ENCODE measurements around the gene S100A14. TPM values are rescaled to one million over a fixed set of nuclear protein-coding genes. Genes with fewer than 3 reads are reported as not detected.

The S100A14 gene
- total RNA-seq, 4 donors from 2014 or later, result 112 to 175 (median 132) TPM

GRCh38 chr1:153630384-153630783 is 14.3 kb upstream of the S100A14 start:
- TF ChIP-seq POLR2A (IDR thresholded peaks at IDR 0.05), result no peak
- no peak for TF ChIP-seq CTCF (IDR thresholded peaks at IDR 0.05)
- Histone ChIP-seq H3K9me3 (no peaks in the 10 kb centered on the region), H3K4me3 (replicated peaks in 1 of 3) (no peak overlapping the region), H3K36me3 (no peaks in the 10 kb centered on the region), H3K27ac (peak overlapping the region; percentile 96 to 99 (median 96)), H3K27me3 (no peaks in the 10 kb centered on the region), H3K4me1 (peaks cover 48 to 59% of the 10 kb centered on the region in 2 donors)
- WGBS, 2 donors, result 82 to 86% methylated on average over 6 to 7 of the region's 7 CpGs
- intact Hi-C loops (cut with DNase I), result no loop called here
- DNase-seq, result no peak

- Histone ChIP-seq H3K27ac (peak overlapping the region; percentile 96 to 99 (median 96)), H3K4me3 (replicated peaks in 1 of 3) (no peak overlapping the region), H3K27me3 (no peaks in the 10 kb centered on the region), H3K9me3 (no peaks in the 10 kb centered on the region), H3K36me3 (peaks cover 0 to 1% of the 10 kb centered on the region in 2 donors), H3K4me1 (peaks cover 48 to 59% of the 10 kb centered on the region in 2 donors)
- 83 to 100% methylated on average over 1 of the region's 1 CpG for WGBS, 2 donors
- TF ChIP-seq POLR2A (IDR thresholded peaks at IDR 0.05), result no peak
- TF ChIP-seq CTCF (IDR thresholded peaks at IDR 0.05), result no peak
- peak in 1 of 2 donors; percentile 57 for DNase-seq
- intact Hi-C loops (cut with DNase I), result no loop called here
These were observed 13.8 kb upstream of the S100A14 start for GRCh38 chr1:153629971-153630370.

- no peak for DNase-seq
- TF ChIP-seq CTCF (IDR thresholded peaks at IDR 0.05), result no peak
- no peak for TF ChIP-seq POLR2A (IDR thresholded peaks at IDR 0.05)
- Histone ChIP-seq H3K27ac (peak overlapping the region; percentile 96 to 99 (median 96)), H3K36me3 (peaks cover 0 to 2% of the 10 kb centered on the region in 2 donors), H3K4me1 (peaks cover 53 to 65% of the 10 kb centered on the region in 2 donors), H3K9me3 (no peaks in the 10 kb centered on the region), H3K4me3 (replicated peaks in 1 of 3) (no peak overlapping the region), H3K27me3 (no peaks in the 10 kb centered on the region)
- 81 to 82% methylated on average over 5 of the region's 5 CpGs for WGBS, 2 donors
- intact Hi-C loops (cut with DNase I), result no loop called here
These were observed 13.2 kb upstream of the S100A14 start for GRCh38 chr1:153629343-153629665.

- intact Hi-C loops (cut with DNase I), result no loop called here
- no peak for TF ChIP-seq POLR2A (IDR thresholded peaks at IDR 0.05)
- no peak for TF ChIP-seq CTCF (IDR thresholded peaks at IDR 0.05)
- peaks cover 56 to 70% of the 10 kb centered on the region in 2 donors for H3K4me1 ChIP-seq
- peak overlapping the region; percentile 96 to 99 (median 96) for H3K27ac ChIP-seq
- WGBS, 2 donors, result 86 to 87% methylated on average over 5 to 6 of the region's 6 CpGs
- no peak overlapping the region for H3K4me3 ChIP-seq (replicated peaks in 1 of 3)
- H3K27me3 ChIP-seq, result no peaks in the 10 kb centered on the region
- no peak for DNase-seq
- H3K9me3 ChIP-seq, result no peaks in the 10 kb centered on the region
- H3K36me3 ChIP-seq, result peaks cover 0 to 2% of the 10 kb centered on the region in 2 donors
These were observed 12.7 kb upstream of the S100A14 start for GRCh38 chr1:153628638-153629342.
